Measurements from ENCODE around the gene C8G.

GRCh38 chr9:136977223-136977622 lies 32.2 kb downstream of the C8G start, which contains the start of gene PTGDS:
- TF ChIP-seq CTCF (IDR thresholded peaks at IDR 0.05) (no peak), POLR2A (IDR thresholded peaks at IDR 0.05) (no peak)

Data from right lobe of liver (tissue), 4 donors.